Heart right ventricle (tissue), 16 donors: ENCODE data around the gene VAV1. TPM values are rescaled to one million over a fixed set of nuclear protein-coding genes. Genes with fewer than 3 reads are reported as not detected.

Experiments
- ATAC-seq, 8 donors: fragments of 200-7000 bp; cut with Tn5 transposase; one replicate each; pipeline ENCODE4 v1.9.1; 2020; ENCODE audit warnings: mild to moderate bottlenecking in 8 of 8, moderate library complexity in 8 of 8, moderate number of reproducible peaks in 1 of 8
- DNase-seq, 2 donors: peaks; one replicate each; pipeline ENCODE4 v3.0.0-alpha.2; 2020
- H3K27ac ChIP-seq, 10 donors: fragments of 200-600 bp; sonication (generic) in 2 of 10; one replicate each; pipeline versions ENCODE4 v1.5.0 to v1.8.0; 2020 to 2022; ENCODE audit warnings: mild to moderate bottlenecking in 3 of 10
- H3K27me3 ChIP-seq, 7 donors: fragments of 200-600 bp; one replicate each; pipeline ENCODE4 v1.8.0; 2021 to 2022; ENCODE audit warnings: mild to moderate bottlenecking in 2 of 7
- H3K36me3 ChIP-seq, 9 donors: fragments of 200-600 bp; sonication (generic) in 1 of 9; one replicate each; pipeline versions ENCODE4 v1.5.0 to v1.8.0; 2020 to 2022; ENCODE audit warnings: mild to moderate bottlenecking in 2 of 9
- H3K4me1 ChIP-seq, 9 donors: fragments of 200-600 bp; sonication (generic) in 1 of 9; one replicate each; pipeline versions ENCODE4 v1.5.0 to v1.8.0; 2020 to 2022; ENCODE audit warnings: mild to moderate bottlenecking in 4 of 9
- H3K4me3 ChIP-seq, 10 donors: fragments of 200-600 bp; sonication (generic) in 2 of 10; one replicate each; pipeline versions ENCODE4 v1.5.0 to v1.8.0; 2020 to 2022; ENCODE audit warnings: mild to moderate bottlenecking in 7 of 10, moderate library complexity in 2 of 10
- H3K9me3 ChIP-seq, 11 donors: fragments of 200-600 bp in 10 of 11; sonication (generic) in 2 of 11; one replicate each; pipeline versions ENCODE4 v1.5.0 to v1.8.0; 2013 to 2022; ENCODE audit warnings: mild to moderate bottlenecking in 2 of 11, control low read depth in 1 of 11, moderate library complexity in 1 of 11
- WGBS, 2 donors: extraction: QIAGEN DNeasy Blood & Tissue Kit; methylation state at CpG; one replicate each; pipeline ENCODE4 v1.1.7; 2013; ENCODE audit warnings: inconsistent platforms in 1 of 2; 5-methylcytosine and 5-hydroxymethylcytosine counted together
- intact Hi-C, 10 donors: fragments of 100-400 bp; cut with DNase I; formaldehyde crosslinking; loops; one replicate each; pipeline versions ENCODE4 v1.11.1 to v1.14.2; 2022
- polyA plus RNA-seq, 2 donors: library from polyadenylated mRNA; stranded (reverse); fragments of 200-250 nt; gene quantifications; one replicate each; pipeline ENCODE4 v1.2.3, GENCODE V29; 2013
- total RNA-seq, 10 donors: library from RNA; stranded (reverse); fragmentation: NEBNext Ultra II Directional in 3 of 10; extraction: Animal tissue kit (Norgen Biotek cat#: 25700) in 3 of 10; gene quantifications; one replicate each; pipeline versions ENCODE4 v1.2.1 to v1.2.4, GENCODE V29; 2021 to 2023
- TF ChIP-seq, protein P1 (sequence below), 9 donors: fragments of 200-600 bp; sonication (generic) in 2 of 9; IDR thresholded peaks; one replicate each; pipeline versions ENCODE4 v1.5.0 to v1.8.0; 2021 to 2022; ENCODE audit warnings: antibody characterized with exemption in 9 of 9, mild to moderate bottlenecking in 5 of 9, moderate library complexity in 1 of 9
- donor health status: Arrhythmogenic right ventricular cardiomyopathy.
- donor health status: ischemic (EF 13 %, LVEDD 7.1; RV severe dilation, severe dysfunction).
- donor health status: healthy with polysubstance abuse.
- donor health status: DM: no; HTN: yes; CAD: no.
- donor health status: DM: no; HTN: no; CAD: no.
- donor health status: ischemic (EF 25% LVEDD 6.9; RV normal size, moderate dysfunction).
- donor health status: ischemic (EF 25% LVEDD 5.7; RV mildly dilated, moderate dysfunction).
- donor health status: healthy.
- donor health status: DM: yes; HTN: yes; CAD: no.
- donor health status: Ischemic cardiomyopathy.
- donor health status: ischemic (EF 35%, LVEDD 5.7; RV mildly dilated, moderate dysfunction).
- donor health status: nonischemic (EF 11% LVEDD 7.7; RV severe dilation, severe dysfunction).
- donor health status: DM: yes; HTN: yes; CAD: no.
- donor health status: PGD.
- donor health status: ischemic (EF 29% LVEDD 5.4; RV normal size, mild dysfunction).
- donor health status: nonischemic (EF 23%, LVEDD 6.1; RV moderate dilation, normal function).

VAV1 gene
- total and polyA plus RNA-seq, 12 donors, result 0.45 to 11.0 (median 1.4) TPM

GRCh38 chr19:6730153-6730804 is 42.2 kb upstream of the VAV1 start:
- TF ChIP-seq, protein P1, sequence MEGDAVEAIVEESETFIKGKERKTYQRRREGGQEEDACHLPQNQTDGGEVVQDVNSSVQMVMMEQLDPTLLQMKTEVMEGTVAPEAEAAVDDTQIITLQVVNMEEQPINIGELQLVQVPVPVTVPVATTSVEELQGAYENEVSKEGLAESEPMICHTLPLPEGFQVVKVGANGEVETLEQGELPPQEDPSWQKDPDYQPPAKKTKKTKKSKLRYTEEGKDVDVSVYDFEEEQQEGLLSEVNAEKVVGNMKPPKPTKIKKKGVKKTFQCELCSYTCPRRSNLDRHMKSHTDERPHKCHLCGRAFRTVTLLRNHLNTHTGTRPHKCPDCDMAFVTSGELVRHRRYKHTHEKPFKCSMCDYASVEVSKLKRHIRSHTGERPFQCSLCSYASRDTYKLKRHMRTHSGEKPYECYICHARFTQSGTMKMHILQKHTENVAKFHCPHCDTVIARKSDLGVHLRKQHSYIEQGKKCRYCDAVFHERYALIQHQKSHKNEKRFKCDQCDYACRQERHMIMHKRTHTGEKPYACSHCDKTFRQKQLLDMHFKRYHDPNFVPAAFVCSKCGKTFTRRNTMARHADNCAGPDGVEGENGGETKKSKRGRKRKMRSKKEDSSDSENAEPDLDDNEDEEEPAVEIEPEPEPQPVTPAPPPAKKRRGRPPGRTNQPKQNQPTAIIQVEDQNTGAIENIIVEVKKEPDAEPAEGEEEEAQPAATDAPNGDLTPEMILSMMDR (IDR thresholded peaks at IDR 0.05), result no peak
- H3K9me3 ChIP-seq, result no peaks in the 10 kb centered on the region
- DNase-seq, result no peak
- no peak overlapping the region for H3K4me3 ChIP-seq
- intact Hi-C loops, result loop anchor here in 5 of 10 donors (1.0 to 10.0 kb wide), 6 partner anchors 29 to 665 kb away; partner anchors contain the start of genes ALKBH7 (in 1 of the 5), PSPN (in 1 of the 5) and ZNF557 (in 1 of the 5)
- H3K4me1 ChIP-seq, result peaks cover 0 to 24% (median 0%) of the 10 kb centered on the region in 9 donors
- WGBS, 2 donors, result 71 to 81% methylated on average over 21 to 27 of the region's 27 CpGs
- H3K27ac ChIP-seq, result no peak overlapping the region
- peak in 6 of 8 donors; percentile 26 to 48 (median 32) for ATAC-seq
- peaks cover 0 to 11% (median 0%) of the 10 kb centered on the region in 7 donors for H3K27me3 ChIP-seq
- H3K36me3 ChIP-seq, result peaks cover 0 to 43% (median 9%) of the 10 kb centered on the region in 9 donors

GRCh38 chr19:6730941-6731670 is 41.4 kb upstream of the VAV1 start:
- TF ChIP-seq, protein P1 (IDR thresholded peaks at IDR 0.05), result no peak
- Histone ChIP-seq H3K9me3 (no peaks in the 10 kb centered on the region), H3K27ac (no peak overlapping the region), H3K4me3 (no peak overlapping the region), H3K4me1 (peaks cover 0 to 32% (median 7%) of the 10 kb centered on the region in 9 donors), H3K36me3 (peaks cover 0 to 45% (median 9%) of the 10 kb centered on the region in 9 donors), H3K27me3 (peaks cover 0 to 4% (median 0%) of the 10 kb centered on the region in 7 donors)
- intact Hi-C loops, result loop anchor here in 5 of 10 donors (1.0 to 10.0 kb wide), 6 partner anchors 28 to 664 kb away; partner anchors contain the start of genes ALKBH7 (in 1 of the 5), PSPN (in 1 of the 5) and ZNF557 (in 1 of the 5)
- DNase-seq (no peak), ATAC-seq (no peak)
- 90 to 93% methylated on average over 26 to 30 of the region's 30 CpGs for WGBS, 2 donors

DNA sequence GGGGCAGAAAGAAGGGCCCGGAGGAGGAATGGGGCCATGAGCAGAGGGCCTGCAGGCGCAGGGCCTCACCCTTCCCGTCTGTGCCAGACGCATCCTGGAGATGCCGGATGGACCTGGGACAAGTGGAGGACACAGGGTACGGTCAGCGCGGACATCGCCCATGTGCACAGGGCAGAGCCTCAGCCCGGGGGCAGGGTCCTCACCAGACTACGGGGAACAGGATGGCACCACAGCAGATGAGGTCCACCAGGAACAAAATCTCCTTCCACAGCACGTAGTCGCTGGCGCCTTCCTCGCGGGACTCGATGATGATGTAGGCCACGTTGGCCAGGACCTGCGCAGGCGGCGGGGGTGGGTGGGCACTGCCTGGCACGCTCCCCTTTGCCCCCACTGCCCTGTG is 40.7 kb upstream of the VAV1 start:
- WGBS, 2 donors, result 89 to 91% methylated on average over 22 of the region's 22 CpGs
- TF ChIP-seq, protein P1 (IDR thresholded peaks at IDR 0.05), result no peak
- DNase-seq (no peak), ATAC-seq (no peak)
- Histone ChIP-seq H3K9me3 (no peaks in the 10 kb centered on the region), H3K36me3 (peaks cover 0 to 45% (median 9%) of the 10 kb centered on the region in 9 donors), H3K4me1 (peaks cover 0 to 36% (median 12%) of the 10 kb centered on the region in 9 donors), H3K27me3 (no peaks in the 10 kb centered on the region), H3K27ac (no peak overlapping the region), H3K4me3 (no peak overlapping the region)
- intact Hi-C loops, result loop anchor here in 5 of 10 donors (10.0 kb wide), 5 partner anchors 97 to 663 kb away; partner anchors contain the start of genes ALKBH7 (in 1 of the 5), PSPN (in 1 of the 5) and ZNF557 (in 1 of the 5)

- no peak for DNase-seq
- H3K36me3 ChIP-seq, result peaks cover 0 to 45% (median 9%) of the 10 kb centered on the region in 9 donors
- 92% methylated on average over 21 of the region's 21 CpGs for WGBS, 2 donors
- H3K4me3 ChIP-seq, result no peak overlapping the region
- H3K27ac ChIP-seq, result no peak overlapping the region
- H3K4me1 ChIP-seq, result peaks cover under 1 to 35% (median 13%) of the 10 kb centered on the region in 9 donors
- intact Hi-C loops, result loop anchor here in 5 of 10 donors (10.0 kb wide), 5 partner anchors 98 to 662 kb away; partner anchors contain the start of genes ALKBH7 (in 1 of the 5), PSPN (in 1 of the 5) and ZNF557 (in 1 of the 5)
- H3K27me3 ChIP-seq, result no peaks in the 10 kb centered on the region
- no peaks in the 10 kb centered on the region for H3K9me3 ChIP-seq
- no peak for ATAC-seq
- TF ChIP-seq, protein P1 (IDR thresholded peaks at IDR 0.05), result no peak
Measured at GRCh38 chr19:6732803-6733337, 39.6 kb upstream of the VAV1 start.
